Measurements from ENCODE around the gene XK.

DNA sequence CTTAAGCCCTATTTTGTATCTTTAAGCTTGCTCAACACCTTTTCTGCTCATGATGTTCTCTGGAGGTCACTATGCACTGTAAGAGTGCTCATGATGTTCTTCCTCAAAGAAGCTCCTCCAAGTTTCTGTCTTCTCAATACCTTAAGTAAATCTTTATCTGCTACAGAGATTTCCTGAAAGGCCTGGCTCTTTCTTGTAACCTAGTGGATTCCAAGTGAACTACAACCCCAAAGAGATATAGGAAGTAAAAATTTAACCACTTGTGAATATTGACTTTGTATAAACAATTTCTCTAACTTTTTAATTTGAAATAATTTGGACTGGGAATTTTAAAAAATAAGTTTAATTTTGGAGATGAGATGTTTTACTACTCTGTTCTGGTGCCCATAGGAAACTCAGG lies 39.3 kb upstream of the XK start:
- TF ChIP-seq POLR2A (IDR thresholded peaks at IDR 0.05) = no peak
- TF ChIP-seq, protein P1, sequence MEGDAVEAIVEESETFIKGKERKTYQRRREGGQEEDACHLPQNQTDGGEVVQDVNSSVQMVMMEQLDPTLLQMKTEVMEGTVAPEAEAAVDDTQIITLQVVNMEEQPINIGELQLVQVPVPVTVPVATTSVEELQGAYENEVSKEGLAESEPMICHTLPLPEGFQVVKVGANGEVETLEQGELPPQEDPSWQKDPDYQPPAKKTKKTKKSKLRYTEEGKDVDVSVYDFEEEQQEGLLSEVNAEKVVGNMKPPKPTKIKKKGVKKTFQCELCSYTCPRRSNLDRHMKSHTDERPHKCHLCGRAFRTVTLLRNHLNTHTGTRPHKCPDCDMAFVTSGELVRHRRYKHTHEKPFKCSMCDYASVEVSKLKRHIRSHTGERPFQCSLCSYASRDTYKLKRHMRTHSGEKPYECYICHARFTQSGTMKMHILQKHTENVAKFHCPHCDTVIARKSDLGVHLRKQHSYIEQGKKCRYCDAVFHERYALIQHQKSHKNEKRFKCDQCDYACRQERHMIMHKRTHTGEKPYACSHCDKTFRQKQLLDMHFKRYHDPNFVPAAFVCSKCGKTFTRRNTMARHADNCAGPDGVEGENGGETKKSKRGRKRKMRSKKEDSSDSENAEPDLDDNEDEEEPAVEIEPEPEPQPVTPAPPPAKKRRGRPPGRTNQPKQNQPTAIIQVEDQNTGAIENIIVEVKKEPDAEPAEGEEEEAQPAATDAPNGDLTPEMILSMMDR (IDR thresholded peaks at IDR 0.05) = peak in 3 of 4 donors; percentile 8 to 26 (median 15)

Measured in right lobe of liver (tissue), 4 donors.